Ishikawa (cell line): Measurements from ENCODE around the gene NPHP4.

Experiments used
- CEBPB ChIP-seq: IDR thresholded peaks from 2 replicates; pipeline ENCODE4 v1.6.1; 2012
- CREB1 ChIP-seq: IDR thresholded peaks from 2 replicates; pipeline ENCODE4 v1.6.1; 2012; ENCODE audit warnings: low read depth
- EGR1 ChIP-seq: IDR thresholded peaks from 2 replicates; pipeline ENCODE4 v1.6.1; 2012
- EP300 ChIP-seq: IDR thresholded peaks from 2 replicates; pipeline ENCODE4 v1.6.1; 2012; ENCODE audit warnings: borderline replicate concordance
- FOXM1 ChIP-seq: IDR thresholded peaks from 2 replicates; pipeline ENCODE4 v1.6.1; 2012; ENCODE audit warnings: low read depth, borderline replicate concordance
- MAX ChIP-seq: IDR thresholded peaks from 2 replicates; pipeline ENCODE4 v1.6.1; 2012
- NFIC ChIP-seq: IDR thresholded peaks from 2 replicates; pipeline ENCODE4 v1.6.1; 2012
- RAD21 ChIP-seq: IDR thresholded peaks from 2 replicates; pipeline ENCODE4 v1.6.1; 2012; ENCODE audit warnings: low read depth
- REST ChIP-seq: IDR thresholded peaks from 2 replicates; pipeline ENCODE4 v1.6.1; 2012; ENCODE audit warnings: low read depth, mild to moderate bottlenecking
- TAF1 ChIP-seq: IDR thresholded peaks from 2 replicates; pipeline ENCODE4 v1.6.1; 2012; ENCODE audit warnings: low read depth, mild to moderate bottlenecking
- TCF12 ChIP-seq: IDR thresholded peaks from 2 replicates; pipeline ENCODE4 v1.6.1; 2012; ENCODE audit warnings: low read depth
- TEAD4 ChIP-seq: IDR thresholded peaks from 2 replicates; pipeline ENCODE4 v1.6.1; 2012
- USF1 ChIP-seq: IDR thresholded peaks from 2 replicates; pipeline ENCODE4 v1.6.1; 2012
- YY1 ChIP-seq: IDR thresholded peaks from 2 replicates; pipeline ENCODE4 v1.6.1; 2012; ENCODE audit warnings: low read depth
- ZBTB7A ChIP-seq: IDR thresholded peaks from 2 replicates; pipeline ENCODE4 v1.6.1; 2012; ENCODE audit warnings: low read depth

Gene NPHP4

GRCh38 chr1:5947978-5948680 lies 44.1 kb downstream of the NPHP4 start:
- TF ChIP-seq TAF1 (no peak), YY1 (no peak), TEAD4 (no peak), FOXM1 (no peak), CEBPB (no peak)

- TF ChIP-seq YY1: no peak
- TF ChIP-seq TCF12: no peak
- TF ChIP-seq REST: no peak
- TF ChIP-seq NFIC: no peak
- TF ChIP-seq TAF1: no peak
- no peak for TF ChIP-seq ZBTB7A
- TF ChIP-seq RAD21: no peak
- no peak for TF ChIP-seq CREB1
- no peak for TF ChIP-seq MAX
Observed at GRCh38 chr1:5947071-5947821, 45.0 kb downstream of the NPHP4 start.

- TF ChIP-seq TEAD4 (no peak), REST (no peak), RAD21 (no peak), NFIC (no peak), TAF1 (no peak), EP300 (no peak), YY1 (no peak), FOXM1 (no peak), MAX (no peak), ZBTB7A (no peak), TCF12 (no peak), EGR1 (no peak), USF1 (no peak), CREB1 (no peak), CEBPB (no peak)
Observed at GRCh38 chr1:5945445-5945844, 46.8 kb downstream of the NPHP4 start.

- TF ChIP-seq ZBTB7A: no peak
- no peak for TF ChIP-seq NFIC
- TF ChIP-seq FOXM1: no peak
- no peak for TF ChIP-seq TCF12
- TF ChIP-seq EGR1: no peak
- no peak for TF ChIP-seq REST
- no peak for TF ChIP-seq CREB1
- no peak for TF ChIP-seq RAD21
- TF ChIP-seq EP300: no peak
- no peak for TF ChIP-seq MAX
- TF ChIP-seq TAF1: no peak
- TF ChIP-seq TEAD4: no peak
- TF ChIP-seq USF1: no peak
- TF ChIP-seq YY1: no peak
Observed at GRCh38 chr1:5944843-5945167, 47.4 kb downstream of the NPHP4 start.
